Breast epithelium (tissue), 4 donors: ENCODE measurements around the gene ABCA13. TPM values are rescaled to one million over a fixed set of nuclear protein-coding genes. Genes with fewer than 3 reads are reported as not detected.

Experiments used
- DNase-seq, 2 donors: peaks; one replicate each; pipeline ENCODE4 v3.0.0-alpha.2; 2019; ENCODE audit warnings: low spot score in 2 of 2
- H3K27ac ChIP-seq, 2 donors: fragments of 200-600 bp; sonication (generic) in 1 of 2; one replicate each; pipeline ENCODE4 v1.5.1; 2016 to 2019; ENCODE audit warnings: mild to moderate bottlenecking in 1 of 2
- H3K27me3 ChIP-seq, 2 donors: fragments of 200-600 bp; sonication (generic) in 1 of 2; one replicate each; pipeline versions ENCODE4 v1.5.1 to v1.6.0; 2017 to 2019; ENCODE audit warnings: control low read depth in 1 of 2, mild to moderate bottlenecking in 1 of 2
- H3K36me3 ChIP-seq: fragments of 200-600 bp; one replicate; pipeline ENCODE4 v1.5.1; 2019
- H3K4me1 ChIP-seq, 2 donors: fragments of 200-600 bp; sonication (generic); one replicate each; pipeline ENCODE4 v1.5.1; 2016 to 2019; ENCODE audit warnings: control low read depth in 1 of 2
- H3K4me3 ChIP-seq, 3 donors: fragments of 200-600 bp; sonication (generic); 1 replicate in 2 of 3; 2 replicates in 1 of 3; pipeline ENCODE4 v1.5.1; 2016 to 2019; ENCODE audit warnings: mild to moderate bottlenecking in 3 of 3, moderate library complexity in 2 of 3
- H3K9me3 ChIP-seq, 2 donors: fragments of 200-600 bp; sonication (generic) in 1 of 2; one replicate each; pipeline ENCODE4 v1.5.1; 2016 to 2019; ENCODE audit warnings: control low read depth in 1 of 2
- CTCF ChIP-seq, 3 donors: fragments of 450-650 bp; IDR thresholded peaks; one replicate each; pipeline ENCODE4 v1.5.1; 2016 to 2017; ENCODE audit warnings: antibody characterized with exemption in 3 of 3, mild to moderate bottlenecking in 3 of 3, moderate library complexity in 3 of 3
- POLR2A ChIP-seq: fragments of 450-650 bp; IDR thresholded peaks from one replicate; pipeline ENCODE4 v1.6.1; 2016; ENCODE audit warnings: antibody characterized with exemption, mild to moderate bottlenecking, moderate library complexity
- POLR2AphosphoS5 ChIP-seq, 3 donors: sonication (generic); formaldehyde crosslinking; IDR thresholded peaks; one replicate each; pipeline ENCODE4 v1.6.1; 2017; ENCODE audit warnings: antibody characterized with exemption in 3 of 3
- intact Hi-C: fragments of 100-400 bp; cut with DNase I; formaldehyde crosslinking; loops from one replicate; pipeline ENCODE4 v1.15.1; 2023; ENCODE audit warnings: low total_unique reads
- total RNA-seq, 3 donors: library from RNA; depleted of rRNA; stranded (reverse); fragments of >200 nt; gene quantifications; one replicate each; pipeline ENCODE4 v1.1.0, GENCODE V29; 2016

Gene ABCA13
- total RNA-seq, 3 donors from 2014 or later, result under 0.01 to 0.29 (median under 0.01) TPM

- TF ChIP-seq POLR2A (no peak), CTCF (IDR thresholded peaks at IDR 0.05) (no peak), POLR2AphosphoS5 (IDR thresholded peaks at IDR 0.05) (no peak)
- no peaks in the 10 kb centered on the region for H3K27me3 ChIP-seq
- no peak overlapping the region for H3K4me3 ChIP-seq
- H3K9me3 ChIP-seq, result no peaks in the 10 kb centered on the region
- no peak overlapping the region for H3K27ac ChIP-seq
- H3K36me3 ChIP-seq, result no peaks in the 10 kb centered on the region
- intact Hi-C loops, result no loop called here
- H3K4me1 ChIP-seq, result no peaks in the 10 kb centered on the region
- no peak for DNase-seq
Measured at GRCh38 chr7:48300301-48300700, 129.0 kb downstream of the ABCA13 start.

- DNase-seq, result no peak
- Histone ChIP-seq H3K27me3 (no peaks in the 10 kb centered on the region), H3K36me3 (no peaks in the 10 kb centered on the region), H3K9me3 (no peaks in the 10 kb centered on the region), H3K27ac (no peak overlapping the region), H3K4me1 (no peaks in the 10 kb centered on the region), H3K4me3 (no peak overlapping the region)
- intact Hi-C loops, result no loop called here
- no peak for TF ChIP-seq POLR2A
- TF ChIP-seq CTCF (IDR thresholded peaks at IDR 0.05), result no peak
- no peak for TF ChIP-seq POLR2AphosphoS5 (IDR thresholded peaks at IDR 0.05)
Measured at GRCh38 chr7:48301201-48301600, 129.9 kb downstream of the ABCA13 start.

GRCh38 chr7:48304641-48305040 is 133.4 kb downstream of the ABCA13 start:
- Histone ChIP-seq H3K4me1 (no peaks in the 10 kb centered on the region), H3K27me3 (no peaks in the 10 kb centered on the region), H3K4me3 (no peak overlapping the region), H3K36me3 (no peaks in the 10 kb centered on the region), H3K9me3 (no peaks in the 10 kb centered on the region), H3K27ac (no peak overlapping the region)
- TF ChIP-seq CTCF (IDR thresholded peaks at IDR 0.05) (no peak), POLR2AphosphoS5 (IDR thresholded peaks at IDR 0.05) (no peak), POLR2A (no peak)
- no peak for DNase-seq
- intact Hi-C loops, result no loop called here

GRCh38 chr7:48305661-48306060 is 134.4 kb downstream of the ABCA13 start:
- no peak overlapping the region for H3K27ac ChIP-seq
- intact Hi-C loops, result no loop called here
- no peak for DNase-seq
- no peaks in the 10 kb centered on the region for H3K4me1 ChIP-seq
- H3K4me3 ChIP-seq, result no peak overlapping the region
- H3K9me3 ChIP-seq, result no peaks in the 10 kb centered on the region
- H3K36me3 ChIP-seq, result no peaks in the 10 kb centered on the region
- TF ChIP-seq CTCF (IDR thresholded peaks at IDR 0.05) (no peak), POLR2AphosphoS5 (IDR thresholded peaks at IDR 0.05) (no peak), POLR2A (no peak)
- H3K27me3 ChIP-seq, result no peaks in the 10 kb centered on the region

- no peak for TF ChIP-seq CTCF (IDR thresholded peaks at IDR 0.05)
- TF ChIP-seq POLR2A, result no peak
- TF ChIP-seq POLR2AphosphoS5 (IDR thresholded peaks at IDR 0.05), result no peak
- Histone ChIP-seq H3K27ac (no peak overlapping the region), H3K36me3 (no peaks in the 10 kb centered on the region), H3K27me3 (no peaks in the 10 kb centered on the region), H3K4me1 (no peaks in the 10 kb centered on the region), H3K9me3 (no peaks in the 10 kb centered on the region), H3K4me3 (no peak overlapping the region)
- intact Hi-C loops, result no loop called here
- no peak for DNase-seq
Measured at GRCh38 chr7:48307041-48307714, 135.9 kb downstream of the ABCA13 start.
